ENCODE results near the gene FRAT1.

The FRAT1 gene

GRCh38 chr10:97302088-97302791 lies 16.8 kb upstream of the FRAT1 start:
- H3K36me3 ChIP-seq (ENCODE audit: control insufficient read depth, insufficient read depth, low read length): no peaks in the 10 kb centered on the region
- no peak for TF ChIP-seq CTCF (IDR thresholded peaks at IDR 0.05; ENCODE audit: insufficient read depth, low read length, poor library complexity, severe bottlenecking)
- DNase-seq (ENCODE audit: extremely low read depth, insufficient read length): no peak
- H3K4me3 ChIP-seq (replicated peaks; ENCODE audit: low read depth, low read length): no peak overlapping the region
- H3K27me3 ChIP-seq (replicated peaks; ENCODE audit: control insufficient read depth, insufficient read depth, low read length): no peaks in the 10 kb centered on the region

- TF ChIP-seq CTCF (IDR thresholded peaks at IDR 0.05; ENCODE audit: insufficient read depth, low read length, poor library complexity, severe bottlenecking): no peak
- Histone ChIP-seq H3K27me3 (replicated peaks; ENCODE audit: control insufficient read depth, insufficient read depth, low read length) (no peaks in the 10 kb centered on the region), H3K4me3 (replicated peaks; ENCODE audit: low read depth, low read length) (no peak overlapping the region), H3K36me3 (ENCODE audit: control insufficient read depth, insufficient read depth, low read length) (no peaks in the 10 kb centered on the region)
- DNase-seq (ENCODE audit: extremely low read depth, insufficient read length): no peak
Measured at GRCh38 chr10:97307441-97307840, 11.6 kb upstream of the FRAT1 start.

- Histone ChIP-seq H3K27me3 (replicated peaks; ENCODE audit: control insufficient read depth, insufficient read depth, low read length) (no peaks in the 10 kb centered on the region), H3K4me3 (replicated peaks; ENCODE audit: low read depth, low read length) (no peak overlapping the region), H3K36me3 (ENCODE audit: control insufficient read depth, insufficient read depth, low read length) (no peaks in the 10 kb centered on the region)
- no peak for TF ChIP-seq CTCF (IDR thresholded peaks at IDR 0.05; ENCODE audit: insufficient read depth, low read length, poor library complexity, severe bottlenecking)
- DNase-seq (ENCODE audit: extremely low read depth, insufficient read length): no peak
Measured at GRCh38 chr10:97307866-97308780, 10.9 kb upstream of the FRAT1 start.

- Histone ChIP-seq H3K4me3 (replicated peaks; ENCODE audit: low read depth, low read length) (no peak overlapping the region), H3K36me3 (ENCODE audit: control insufficient read depth, insufficient read depth, low read length) (no peaks in the 10 kb centered on the region), H3K27me3 (replicated peaks; ENCODE audit: control insufficient read depth, insufficient read depth, low read length) (no peaks in the 10 kb centered on the region)
- TF ChIP-seq CTCF (IDR thresholded peaks at IDR 0.05; ENCODE audit: insufficient read depth, low read length, poor library complexity, severe bottlenecking): no peak
- no peak for DNase-seq (ENCODE audit: extremely low read depth, insufficient read length)
Measured at GRCh38 chr10:97311111-97311626, 7.9 kb upstream of the FRAT1 start.

- TF ChIP-seq CTCF (IDR thresholded peaks at IDR 0.05; ENCODE audit: insufficient read depth, low read length, poor library complexity, severe bottlenecking): no peak
- H3K4me3 ChIP-seq (replicated peaks; ENCODE audit: low read depth, low read length): no peak overlapping the region
- no peaks in the 10 kb centered on the region for H3K27me3 ChIP-seq (replicated peaks; ENCODE audit: control insufficient read depth, insufficient read depth, low read length)
- no peak for DNase-seq (ENCODE audit: extremely low read depth, insufficient read length)
- H3K36me3 ChIP-seq (ENCODE audit: control insufficient read depth, insufficient read depth, low read length): no peaks in the 10 kb centered on the region
Measured at GRCh38 chr10:97312897-97313296, 6.2 kb upstream of the FRAT1 start.

Data from GM06990 (cell line).